ENCODE measurements around the gene SHC4. TPM values are rescaled to one million over a fixed set of nuclear protein-coding genes. Genes with fewer than 3 reads are reported as not detected.
"Not testable (repeated sequence)": the region's sequence is repeated elsewhere in the genome, so short reads cannot be mapped to it uniquely, and the experiment has no call there.

The SHC4 gene
- total RNA-seq, 1 experiment from 2014 or later = 10.9 TPM

GRCh38 chr15:48858401-48858800 lies 105.3 kb downstream of the SHC4 start:
- DNase-seq (ENCODE audit: extremely low read depth, low read depth) = peak; percentile 85

- no peak for DNase-seq (ENCODE audit: extremely low read depth, low read depth)
These were observed 106.8 kb downstream of the SHC4 start for GRCh38 chr15:48856942-48857341.

- DNase-seq (ENCODE audit: extremely low read depth, low read depth) = no peak
These were observed 107.9 kb downstream of the SHC4 start for GRCh38 chr15:48855501-48856440.

- DNase-seq (ENCODE audit: extremely low read depth, low read depth) = not testable (repeated sequence)
These were observed 109.3 kb downstream of the SHC4 start for GRCh38 chr15:48854434-48854833.

GRCh38 chr15:48851956-48852355 lies 111.8 kb downstream of the SHC4 start:
- DNase-seq (ENCODE audit: extremely low read depth, low read depth) = no peak

GRCh38 chr15:48850648-48851047 lies 113.1 kb downstream of the SHC4 start:
- no peak for DNase-seq (ENCODE audit: extremely low read depth, low read depth)

GRCh38 chr15:48845123-48845522 lies 118.6 kb downstream of the SHC4 start:
- no peak for DNase-seq (ENCODE audit: extremely low read depth, low read depth)

GRCh38 chr15:48842501-48842900 lies 121.2 kb downstream of the SHC4 start:
- DNase-seq (ENCODE audit: extremely low read depth, low read depth) = no peak

- no peak for DNase-seq (ENCODE audit: extremely low read depth, low read depth)
These were observed 129.0 kb downstream of the SHC4 start for GRCh38 chr15:48834756-48835155.

GRCh38 chr15:48833526-48834239 lies 130.0 kb downstream of the SHC4 start:
- no peak for DNase-seq (ENCODE audit: extremely low read depth, low read depth)

GRCh38 chr15:48832648-48833047 lies 131.1 kb downstream of the SHC4 start:
- no peak for DNase-seq (ENCODE audit: extremely low read depth, low read depth)

GRCh38 chr15:48828906-48829305 lies 134.8 kb downstream of the SHC4 start:
- DNase-seq (ENCODE audit: extremely low read depth, low read depth) = no peak

GRCh38 chr15:48828471-48828870 lies 135.2 kb downstream of the SHC4 start:
- no peak for DNase-seq (ENCODE audit: extremely low read depth, low read depth)

GRCh38 chr15:48825075-48825474 lies 138.6 kb downstream of the SHC4 start:
- DNase-seq (ENCODE audit: extremely low read depth, low read depth) = no peak

- DNase-seq (ENCODE audit: extremely low read depth, low read depth) = no peak
These were observed 140.0 kb downstream of the SHC4 start for GRCh38 chr15:48823706-48824105.

- DNase-seq (ENCODE audit: extremely low read depth, low read depth) = no peak
These were observed 140.5 kb downstream of the SHC4 start for GRCh38 chr15:48823237-48823636.

- no peak for DNase-seq (ENCODE audit: extremely low read depth, low read depth)
These were observed 149.4 kb downstream of the SHC4 start for GRCh38 chr15:48814286-48814685.

GRCh38 chr15:48811325-48811958 lies 152.3 kb downstream of the SHC4 start:
- DNase-seq (ENCODE audit: extremely low read depth, low read depth) = no peak

GRCh38 chr15:48810414-48811324 lies 153.1 kb downstream of the SHC4 start, which contains the start of gene CEP152:
Gene CEP152 (minus strand): TSS chr15:48811069. CDS start chr15:48805649, 5,420 bp downstream.
- peak; percentile 99 for DNase-seq (ENCODE audit: extremely low read depth, low read depth)

- DNase-seq (ENCODE audit: extremely low read depth, low read depth) = no peak
These were observed 157.6 kb downstream of the SHC4 start for GRCh38 chr15:48806151-48806550.

All from NCI-H460 (cell line).